Fibroblast of villous mesenchyme (primary cell): Measurements from ENCODE around the gene EDEM3. TPM values are rescaled to one million over a fixed set of nuclear protein-coding genes. Genes with fewer than 3 reads are reported as not detected.

Source experiments
- DNase-seq: peaks from one replicate; pipeline ENCODE4 v3.0.0-alpha.2; 2010; ENCODE audit warnings: low read depth
- H3K4me3 ChIP-seq: 2 replicates; pipeline ENCODE4 v1.5.1; 2011; ENCODE audit warnings: low read depth, mild to moderate bottlenecking, low read length
- CTCF ChIP-seq: IDR thresholded peaks from 2 replicates; pipeline ENCODE4 v1.5.1; 2012; ENCODE audit warnings: low read depth, mild to moderate bottlenecking, low read length; ENCODE audit not compliant: insufficient read depth
- total RNA-seq: library from RNA; depleted of rRNA; stranded (reverse); fragments of >200 nt; gene quantifications from 2 replicates; pipeline ENCODE4 v1.2.3, GENCODE V29; 2012

The EDEM3 gene
- total RNA-seq, 1 donor: 57.9 TPM

GRCh38 chr1:184743062-184743756, 11.4 kb downstream of the EDEM3 start:
- no peak for TF ChIP-seq CTCF
- no peak for DNase-seq
- H3K4me3 ChIP-seq: no peak overlapping the region

GRCh38 chr1:184740344-184740743, 14.3 kb downstream of the EDEM3 start:
- H3K4me3 ChIP-seq: no peak overlapping the region
- no peak for TF ChIP-seq CTCF
- no peak for DNase-seq

GRCh38 chr1:184739796-184740195, 14.9 kb downstream of the EDEM3 start:
- DNase-seq: no peak
- no peak for TF ChIP-seq CTCF

GRCh38 chr1:184739070-184739469, 15.6 kb downstream of the EDEM3 start:
- H3K4me3 ChIP-seq: no peak overlapping the region
- DNase-seq: no peak
- TF ChIP-seq CTCF: no peak

More at GRCh38 chr1:184739796-184740195, 14.9 kb downstream of the EDEM3 start:
- no peak overlapping the region for H3K4me3 ChIP-seq

GRCh38 chr1:184734980-184735379, 19.7 kb downstream of the EDEM3 start:
- TF ChIP-seq CTCF: no peak
- DNase-seq: no peak
- H3K4me3 ChIP-seq: no peak overlapping the region

GRCh38 chr1:184724843-184725242, 29.8 kb downstream of the EDEM3 start:
- TF ChIP-seq CTCF: no peak
- no peak overlapping the region for H3K4me3 ChIP-seq
- DNase-seq: no peak

GRCh38 chr1:184716158-184716557, 38.5 kb downstream of the EDEM3 start:
- peak; percentile 23 for DNase-seq
- H3K4me3 ChIP-seq: no peak overlapping the region
- no peak for TF ChIP-seq CTCF
